Activated CD4-positive, alpha-beta T cell treated with anti-CD3 and anti-CD28 coated beads, Interleukin-2, amount 10 ng/mL, durations not matched to agents 24 days and 14 days (primary cell): ENCODE results near the gene ANK3. TPM values are rescaled to one million over a fixed set of nuclear protein-coding genes. Genes with fewer than 3 reads are reported as not detected.

Experiments used
- DNase-seq: peaks from one replicate; pipeline ENCODE4 v3.0.0; 2022
- H3K27ac Mint-ChIP-seq: one replicate; pipeline ENCODE4 v1.8.0; 2022; ENCODE audit warnings: mild to moderate bottlenecking, mixed read lengths
- H3K27me3 Mint-ChIP-seq: one replicate; pipeline ENCODE4 v1.8.0; 2022; ENCODE audit warnings: mixed read lengths
- H3K36me3 Mint-ChIP-seq: one replicate; pipeline ENCODE4 v1.8.0; 2022; ENCODE audit warnings: low read depth, mild to moderate bottlenecking, mixed read lengths
- H3K4me1 Mint-ChIP-seq: one replicate; pipeline ENCODE4 v1.8.0; 2021; ENCODE audit warnings: mixed read lengths
- H3K4me3 Mint-ChIP-seq: one replicate; pipeline ENCODE4 v1.8.0; 2022; ENCODE audit warnings: mild to moderate bottlenecking, moderate library complexity, mixed read lengths
- H3K9me3 Mint-ChIP-seq: one replicate; pipeline ENCODE4 v1.8.0; 2021; ENCODE audit warnings: mixed read lengths
- intact Hi-C: fragments of 100-400 bp; cut with micrococcal nuclease; formaldehyde crosslinking; loops from one replicate; pipeline ENCODE4 v1.15.1; 2023
- total RNA-seq: library from RNA; stranded (reverse); gene quantifications from 2 replicates; pipeline ENCODE4 v1.2.3, GENCODE V29; 2022

ANK3 gene
- total RNA-seq, 1 donor from 2014 or later: 23.5 TPM

DNA sequence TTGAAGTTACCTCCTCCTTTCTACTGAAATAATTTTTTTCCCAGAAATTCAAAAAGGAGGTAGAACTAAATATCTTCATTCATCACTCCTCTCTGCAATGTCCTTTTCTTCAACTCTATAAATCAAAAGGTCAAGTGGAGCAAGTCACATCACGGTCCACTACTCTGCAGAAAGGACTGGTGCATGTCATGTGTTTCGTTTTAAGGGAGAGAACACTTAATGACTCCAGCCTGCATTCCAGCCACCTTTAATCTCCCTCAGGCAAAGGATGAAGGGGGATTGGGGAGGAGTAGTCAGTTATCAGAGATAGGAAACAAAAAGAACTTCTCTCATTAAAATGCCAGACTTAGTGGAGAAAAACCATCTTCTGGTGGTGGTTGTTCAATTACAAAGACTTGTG is 78.9 kb downstream of the ANK3 start:
- intact Hi-C loops: no loop called here
- no peak for DNase-seq
- H3K4me3 Mint-ChIP-seq: no peak overlapping the region
- no peaks in the 10 kb centered on the region for H3K9me3 Mint-ChIP-seq
- peaks cover 20% of the 10 kb centered on the region for H3K4me1 Mint-ChIP-seq
- no peaks in the 10 kb centered on the region for H3K27me3 Mint-ChIP-seq
- H3K36me3 Mint-ChIP-seq: no peaks in the 10 kb centered on the region
- no peak overlapping the region for H3K27ac Mint-ChIP-seq

DNA sequence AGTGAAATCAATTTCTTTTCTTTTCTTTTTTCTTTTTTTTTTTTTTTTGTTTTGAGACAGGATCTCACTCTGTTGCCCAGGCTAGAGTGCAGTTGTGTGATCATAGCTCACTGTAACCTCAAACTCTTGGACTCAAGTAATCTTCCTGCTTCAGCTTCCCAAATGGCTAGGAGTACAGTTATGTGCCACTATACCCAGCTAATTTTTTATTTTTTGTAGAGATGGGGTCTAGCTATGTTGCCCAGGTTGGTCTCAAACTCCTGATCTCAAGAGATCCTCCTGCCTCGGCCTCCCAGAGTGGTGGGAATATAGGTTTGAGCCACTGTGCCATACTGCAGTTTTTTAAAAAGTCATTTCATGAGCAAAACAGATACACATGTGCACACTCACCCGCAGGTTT is 79.8 kb downstream of the ANK3 start:
- DNase-seq: no peak
- H3K9me3 Mint-ChIP-seq: no peaks in the 10 kb centered on the region
- intact Hi-C loops: no loop called here
- H3K36me3 Mint-ChIP-seq: no peaks in the 10 kb centered on the region
- no peaks in the 10 kb centered on the region for H3K27me3 Mint-ChIP-seq
- H3K27ac Mint-ChIP-seq: no peak overlapping the region
- no peak overlapping the region for H3K4me3 Mint-ChIP-seq
- peaks cover 19% of the 10 kb centered on the region for H3K4me1 Mint-ChIP-seq

DNA sequence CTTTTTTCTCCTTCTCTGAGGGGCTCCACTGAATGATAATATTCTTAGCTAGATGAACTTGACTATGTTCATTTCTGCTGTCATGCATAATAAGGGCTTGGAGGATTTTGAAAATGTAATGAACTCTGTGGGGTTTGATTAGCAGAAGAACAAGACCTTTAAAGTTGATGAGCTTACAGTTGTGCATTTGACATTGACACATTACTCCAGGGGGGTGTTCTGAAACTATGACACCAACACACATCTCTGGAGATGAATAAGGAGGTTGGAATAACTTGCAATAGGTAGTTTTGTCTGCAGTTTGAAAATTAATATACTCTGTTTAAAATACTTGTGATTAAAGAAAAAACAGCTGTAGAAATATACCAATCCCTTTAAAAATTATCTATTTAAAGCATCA is 80.3 kb downstream of the ANK3 start:
- intact Hi-C loops: no loop called here
- no peaks in the 10 kb centered on the region for H3K36me3 Mint-ChIP-seq
- no peak overlapping the region for H3K27ac Mint-ChIP-seq
- H3K9me3 Mint-ChIP-seq: no peaks in the 10 kb centered on the region
- no peak overlapping the region for H3K4me3 Mint-ChIP-seq
- no peaks in the 10 kb centered on the region for H3K27me3 Mint-ChIP-seq
- peaks cover 14% of the 10 kb centered on the region for H3K4me1 Mint-ChIP-seq
- DNase-seq: no peak

DNA sequence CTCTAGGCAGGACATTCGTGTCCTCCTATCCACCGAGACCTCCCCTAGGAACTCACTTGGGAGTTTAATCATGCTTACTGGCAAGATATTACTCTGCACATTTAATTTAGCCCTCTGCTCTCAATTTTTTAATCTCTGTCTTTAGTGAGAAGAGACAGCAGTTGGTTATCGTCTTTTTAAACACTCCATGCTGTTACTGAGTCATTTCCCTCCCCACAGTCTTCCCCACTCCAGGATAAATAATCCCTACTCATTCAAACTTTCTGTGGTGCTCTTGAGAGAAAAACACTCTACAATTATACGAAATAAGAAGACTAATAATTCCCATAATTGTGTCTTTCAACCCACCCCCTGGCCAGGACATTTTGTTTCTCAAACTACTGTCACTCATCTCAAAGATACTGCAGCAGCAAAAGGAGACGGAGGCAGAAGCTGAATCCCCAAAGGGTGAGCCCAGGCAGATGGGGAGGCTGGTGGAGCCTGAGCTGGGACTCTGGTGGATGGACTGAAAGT is 84.2 kb downstream of the ANK3 start:
- no peak for DNase-seq
- Mint-ChIP-seq H3K27me3 (no peaks in the 10 kb centered on the region), H3K27ac (no peak overlapping the region), H3K4me3 (no peak overlapping the region), H3K9me3 (no peaks in the 10 kb centered on the region), H3K36me3 (no peaks in the 10 kb centered on the region), H3K4me1 (peaks cover 3% of the 10 kb centered on the region)
- intact Hi-C loops: no loop called here

GRCh38 chr10:60304829-60305379 is 84.8 kb downstream of the ANK3 start:
- Mint-ChIP-seq H3K4me3 (no peak overlapping the region), H3K27ac (no peak overlapping the region), H3K9me3 (no peaks in the 10 kb centered on the region), H3K36me3 (no peaks in the 10 kb centered on the region), H3K4me1 (peaks cover 3% of the 10 kb centered on the region), H3K27me3 (no peaks in the 10 kb centered on the region)
- DNase-seq: no peak
- intact Hi-C loops: no loop called here

DNA sequence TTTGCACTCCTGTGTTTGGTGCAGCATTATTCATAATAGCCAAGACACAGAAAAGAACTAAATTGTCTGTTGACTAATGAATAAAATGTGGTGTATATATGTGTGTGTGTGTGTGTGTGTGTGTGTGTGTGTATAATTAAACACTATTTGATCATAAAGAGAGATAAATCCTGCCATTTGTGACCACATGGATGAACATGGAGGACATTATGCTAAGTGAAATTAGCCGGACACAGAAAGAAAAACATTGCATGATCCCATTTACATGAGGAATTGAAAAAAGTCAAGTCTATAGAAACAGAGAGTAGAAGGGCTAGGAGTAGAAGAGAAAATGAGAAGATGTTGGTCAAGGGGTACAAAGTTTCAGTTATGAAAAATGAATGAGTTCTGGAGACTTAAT is 85.9 kb downstream of the ANK3 start:
- Mint-ChIP-seq H3K9me3 (no peaks in the 10 kb centered on the region), H3K4me3 (no peak overlapping the region), H3K36me3 (no peaks in the 10 kb centered on the region), H3K27ac (no peak overlapping the region), H3K4me1 (no peaks in the 10 kb centered on the region), H3K27me3 (no peaks in the 10 kb centered on the region)
- intact Hi-C loops: no loop called here
- DNase-seq: no peak

DNA sequence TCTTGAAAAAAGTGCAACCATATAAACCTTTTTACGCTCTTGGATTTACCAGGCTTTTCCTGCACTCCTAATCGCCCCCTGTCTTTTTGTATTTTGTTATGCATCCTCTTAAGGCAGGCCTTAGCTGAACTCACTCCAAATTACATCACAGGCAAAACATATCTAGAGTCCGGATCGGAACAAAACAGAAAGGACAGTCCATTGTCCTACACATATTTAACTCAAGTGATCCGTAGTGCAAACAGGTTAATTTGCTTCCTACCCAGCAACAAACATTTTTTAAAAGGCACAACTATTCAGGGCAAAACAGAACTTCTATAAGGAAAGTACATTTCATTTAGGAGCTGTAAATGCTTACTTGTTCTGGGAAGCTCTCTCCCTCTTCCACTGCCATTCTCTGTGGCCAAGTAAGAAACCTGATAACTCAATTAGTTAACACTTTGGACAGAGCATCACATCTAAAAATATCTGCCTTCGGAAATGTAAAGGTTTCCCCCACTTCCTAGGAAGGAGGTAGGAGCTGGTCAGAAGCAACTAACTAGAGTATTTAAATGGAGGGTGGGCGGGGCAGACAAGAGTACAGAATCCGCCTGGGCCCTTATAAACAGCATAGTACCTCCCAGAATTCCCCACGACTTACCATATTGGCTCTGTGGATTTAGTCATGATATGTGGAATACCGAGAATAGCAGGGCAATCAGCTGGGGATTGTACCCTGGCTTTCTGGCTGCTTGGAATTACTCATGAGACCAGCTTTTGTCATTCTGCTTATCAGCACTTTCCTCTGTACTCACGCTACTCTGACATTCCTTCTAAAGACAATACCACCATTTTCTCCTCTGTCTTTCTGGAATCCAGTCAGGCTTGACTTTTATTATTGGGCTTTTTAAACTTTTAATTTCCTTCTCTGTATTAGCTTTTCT is 89.5 kb downstream of the ANK3 start:
- Mint-ChIP-seq H3K4me3 (no peak overlapping the region), H3K9me3 (no peaks in the 10 kb centered on the region), H3K27me3 (no peaks in the 10 kb centered on the region), H3K4me1 (no peaks in the 10 kb centered on the region), H3K36me3 (no peaks in the 10 kb centered on the region), H3K27ac (no peak overlapping the region)
- no peak for DNase-seq
- intact Hi-C loops: no loop called here

DNA sequence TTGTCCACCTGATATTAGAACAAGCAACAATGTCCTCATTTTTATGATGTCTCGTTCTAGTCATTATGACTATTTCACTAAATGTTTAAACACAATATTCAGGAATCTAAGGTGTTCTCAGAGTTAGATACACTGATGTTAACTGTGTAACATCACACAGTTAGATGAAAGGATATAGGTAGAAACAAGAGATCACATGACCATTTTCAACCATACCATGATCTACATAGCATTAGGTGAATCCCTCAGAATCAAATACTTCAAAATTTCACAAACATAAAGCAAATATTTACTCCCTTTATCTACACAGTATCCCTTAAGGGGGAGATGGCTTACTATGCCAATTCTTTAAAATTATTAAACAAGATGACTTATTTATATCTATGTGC is 90.3 kb downstream of the ANK3 start:
- Mint-ChIP-seq H3K4me3 (no peak overlapping the region), H3K4me1 (no peaks in the 10 kb centered on the region), H3K27ac (no peak overlapping the region), H3K9me3 (no peaks in the 10 kb centered on the region), H3K36me3 (no peaks in the 10 kb centered on the region), H3K27me3 (no peaks in the 10 kb centered on the region)
- DNase-seq: no peak
- intact Hi-C loops: no loop called here

- no peak for DNase-seq
- intact Hi-C loops: no loop called here
- Mint-ChIP-seq H3K4me3 (no peak overlapping the region), H3K36me3 (no peaks in the 10 kb centered on the region), H3K4me1 (no peaks in the 10 kb centered on the region), H3K9me3 (no peaks in the 10 kb centered on the region), H3K27ac (no peak overlapping the region), H3K27me3 (no peaks in the 10 kb centered on the region)
These were observed 91.0 kb downstream of the ANK3 start for GRCh38 chr10:60298408-60299389.

GRCh38 chr10:60296073-60296472 is 93.6 kb downstream of the ANK3 start:
- no peak overlapping the region for H3K27ac Mint-ChIP-seq
- H3K27me3 Mint-ChIP-seq: no peaks in the 10 kb centered on the region
- DNase-seq: no peak
- intact Hi-C loops: no loop called here
- H3K4me1 Mint-ChIP-seq: peaks cover 2% of the 10 kb centered on the region
- no peak overlapping the region for H3K4me3 Mint-ChIP-seq
- no peaks in the 10 kb centered on the region for H3K9me3 Mint-ChIP-seq
- no peaks in the 10 kb centered on the region for H3K36me3 Mint-ChIP-seq

- Mint-ChIP-seq H3K9me3 (no peaks in the 10 kb centered on the region), H3K4me3 (no peak overlapping the region), H3K27me3 (no peaks in the 10 kb centered on the region), H3K27ac (no peak overlapping the region), H3K36me3 (no peaks in the 10 kb centered on the region), H3K4me1 (peaks cover 2% of the 10 kb centered on the region)
- intact Hi-C loops: no loop called here
- DNase-seq: no peak
These were observed 94.4 kb downstream of the ANK3 start for GRCh38 chr10:60295028-60295937.

DNA sequence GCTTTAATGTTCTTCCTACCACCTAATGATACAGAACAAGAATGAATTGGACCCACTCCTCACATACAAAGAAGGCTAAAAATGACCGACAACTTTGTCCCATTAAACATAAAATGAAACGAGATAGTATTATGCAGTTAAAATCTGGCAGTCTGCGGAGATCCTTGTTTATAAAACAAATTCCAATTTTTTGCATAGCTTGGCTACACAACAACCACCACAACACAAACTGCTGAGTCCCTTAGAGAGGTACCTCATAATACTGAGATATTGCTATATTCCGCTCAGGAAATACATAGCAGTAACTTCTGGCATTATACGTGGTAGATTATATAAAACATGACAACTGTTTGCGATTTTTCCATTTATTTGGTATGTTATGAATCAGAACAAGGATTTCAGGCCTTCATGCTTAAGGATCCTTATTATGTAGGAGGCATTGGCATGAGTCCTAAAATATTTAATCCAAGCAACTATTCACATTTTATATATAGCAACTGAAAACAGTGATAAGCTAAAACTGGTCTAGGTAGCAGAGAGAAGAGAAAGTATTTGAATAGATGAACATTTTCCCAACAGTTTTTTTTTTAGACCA is 96.0 kb downstream of the ANK3 start:
- Mint-ChIP-seq H3K27ac (no peak overlapping the region), H3K36me3 (no peaks in the 10 kb centered on the region), H3K27me3 (no peaks in the 10 kb centered on the region), H3K4me3 (no peak overlapping the region), H3K9me3 (no peaks in the 10 kb centered on the region), H3K4me1 (peaks cover 2% of the 10 kb centered on the region)
- intact Hi-C loops: no loop called here
- DNase-seq: no peak

DNA sequence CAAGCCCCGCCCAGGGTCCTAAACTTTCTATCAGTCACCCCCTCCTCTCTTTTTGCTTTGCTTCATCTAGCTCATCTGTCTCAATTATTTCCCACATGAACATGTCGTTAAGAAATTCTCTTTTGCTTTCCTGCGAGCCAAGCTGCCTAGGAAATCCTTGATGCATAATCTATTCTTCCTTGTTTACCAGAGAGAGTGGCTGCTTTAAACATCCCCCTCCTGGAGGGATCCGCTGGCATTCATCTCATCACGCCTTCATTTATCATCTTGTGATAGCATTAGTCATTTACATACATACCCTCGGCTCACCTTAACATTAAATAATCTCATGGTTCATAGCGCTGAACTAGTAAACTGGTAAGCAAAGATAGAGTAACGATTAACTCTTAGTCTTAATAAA is 96.7 kb downstream of the ANK3 start:
- H3K4me3 Mint-ChIP-seq: no peak overlapping the region
- no peaks in the 10 kb centered on the region for H3K9me3 Mint-ChIP-seq
- peaks cover 2% of the 10 kb centered on the region for H3K4me1 Mint-ChIP-seq
- H3K27me3 Mint-ChIP-seq: no peaks in the 10 kb centered on the region
- intact Hi-C loops: no loop called here
- H3K36me3 Mint-ChIP-seq: no peaks in the 10 kb centered on the region
- no peak for DNase-seq
- no peak overlapping the region for H3K27ac Mint-ChIP-seq
